HEK293T (cell line): ENCODE results near the gene SLC15A1.

Source experiments
- CTCF ChIA-PET: fragments of 350-600 bp; formaldehyde crosslinking; extraction: SDS; loops from one replicate; lab custom pipeline; 2021; ENCODE audit warnings: antibody characterized with exemption, inconsistent platforms; lab: Yijun Ruan, JAX
- POLR2A ChIA-PET: fragments of 350-600 bp; formaldehyde crosslinking; extraction: SDS; loops from one replicate; lab custom pipeline; 2020; ENCODE audit warnings: antibody characterized with exemption, inconsistent platforms; lab: Yijun Ruan, JAX
- DNase-seq: peaks from one replicate; pipeline ENCODE4 v3.0.0; 2012; ENCODE audit warnings: mixed read lengths; ENCODE audit errors: extremely low spot score
- ARNT ChIP-seq: fragments of 450-650 bp; IDR thresholded peaks from 2 replicates; pipeline ENCODE4 v1.6.1; 2017; ENCODE audit warnings: mild to moderate bottlenecking
- BHLHE40 ChIP-seq: fragments of 450-650 bp; IDR thresholded peaks from 2 replicates; pipeline ENCODE4 v1.6.1; 2016; ENCODE audit warnings: mild to moderate bottlenecking, moderate library complexity, borderline replicate concordance
- CTBP1 ChIP-seq: fragments of 450-650 bp; IDR thresholded peaks from 2 replicates; pipeline ENCODE4 v1.6.1; 2016; ENCODE audit warnings: borderline replicate concordance
- ELF4 ChIP-seq: fragments of 450-650 bp; IDR thresholded peaks from 2 replicates; pipeline ENCODE4 v1.6.1; 2017; ENCODE audit warnings: antibody characterized with exemption
- FOXA1 ChIP-seq: fragments of 450-650 bp; IDR thresholded peaks from 2 replicates; pipeline ENCODE4 v1.6.1; 2016; ENCODE audit warnings: mild to moderate bottlenecking
- FOXK2 ChIP-seq: fragments of 450-650 bp; IDR thresholded peaks from 2 replicates; pipeline ENCODE4 v1.6.1; 2016; ENCODE audit warnings: mild to moderate bottlenecking
- FOXM1 ChIP-seq: fragments of 450-650 bp; IDR thresholded peaks from 2 replicates; pipeline ENCODE4 v1.6.1; 2017; ENCODE audit warnings: mild to moderate bottlenecking, borderline replicate concordance
- HDGF ChIP-seq: fragments of 450-650 bp; IDR thresholded peaks from 2 replicates; pipeline ENCODE4 v1.6.1; 2017; ENCODE audit warnings: antibody characterized with exemption, borderline replicate concordance
- L3MBTL2 ChIP-seq: fragments of 450-650 bp; conservative IDR thresholded peaks from 2 replicates; pipeline ENCODE4 v1.6.1; 2016; ENCODE audit warnings: mild to moderate bottlenecking
- LEF1 ChIP-seq: fragments of 450-650 bp; IDR thresholded peaks from 2 replicates; pipeline ENCODE4 v1.6.1; 2017; ENCODE audit warnings: mild to moderate bottlenecking, borderline replicate concordance
- NFRKB ChIP-seq: fragments of 450-650 bp; IDR thresholded peaks from 2 replicates; pipeline ENCODE4 v1.6.1; 2016; ENCODE audit warnings: mild to moderate bottlenecking, moderate library complexity
- PKNOX1 ChIP-seq: fragments of 450-650 bp; IDR thresholded peaks from 2 replicates; pipeline ENCODE4 v1.6.1; 2016
- SP1 ChIP-seq: fragments of 450-650 bp; IDR thresholded peaks from 2 replicates; pipeline ENCODE4 v1.6.1; 2017
- SUZ12 ChIP-seq: fragments of 450-650 bp; IDR thresholded peaks from 2 replicates; pipeline ENCODE4 v1.6.1; 2016; ENCODE audit warnings: mild to moderate bottlenecking
- TARDBP ChIP-seq: fragments of 450-650 bp; IDR thresholded peaks from 2 replicates; pipeline ENCODE4 v1.6.1; 2016
- ZNF384 ChIP-seq: fragments of 450-650 bp; IDR thresholded peaks from 2 replicates; pipeline ENCODE4 v1.6.1; 2016

The SLC15A1 gene

GRCh38 chr13:98792321-98792720, 39.8 kb upstream of the SLC15A1 start:
- POLR2A ChIA-PET = no interaction called here
- TF ChIP-seq L3MBTL2 = no peak
- TF ChIP-seq SUZ12 = no peak
- TF ChIP-seq BHLHE40 = no peak
- no peak for TF ChIP-seq ELF4
- no peak for TF ChIP-seq ARNT
- TF ChIP-seq FOXA1 = no peak
- TF ChIP-seq CTBP1 = no peak
- TF ChIP-seq HDGF = no peak
- no peak for TF ChIP-seq TARDBP
- no peak for TF ChIP-seq ZNF384
- CTCF ChIA-PET = no interaction called here
- no peak for DNase-seq

- DNase-seq = no peak
- TF ChIP-seq FOXM1 = no peak
- TF ChIP-seq FOXA1 = no peak
- ChIA-PET POLR2A (no interaction called here), CTCF (no interaction called here)
Observed at GRCh38 chr13:98791611-98792010, 39.1 kb upstream of the SLC15A1 start.

- TF ChIP-seq FOXA1 (no peak), SUZ12 (no peak), L3MBTL2 (no peak), LEF1 (no peak), ARNT (no peak), TARDBP (no peak), ZNF384 (no peak), HDGF (no peak), SP1 (no peak), BHLHE40 (no peak), FOXM1 (no peak), FOXK2 (no peak)
- ChIA-PET CTCF (no interaction called here), POLR2A (no interaction called here)
- DNase-seq = no peak
Observed at GRCh38 chr13:98787996-98788395, 35.5 kb upstream of the SLC15A1 start.

GRCh38 chr13:98787173-98787572, 34.7 kb upstream of the SLC15A1 start:
- POLR2A ChIA-PET = no interaction called here

GRCh38 chr13:98786023-98786422, 33.6 kb upstream of the SLC15A1 start:
- ChIA-PET POLR2A (no interaction called here), CTCF (no interaction called here)
- no peak for DNase-seq
- TF ChIP-seq ARNT (no peak), FOXM1 (no peak), BHLHE40 (no peak), TARDBP (no peak), HDGF (no peak), SUZ12 (no peak), ELF4 (no peak), CTBP1 (no peak), NFRKB (no peak)

More at GRCh38 chr13:98787173-98787572, 34.7 kb upstream of the SLC15A1 start:
- CTCF ChIA-PET = no interaction called here
- no peak for DNase-seq
- TF ChIP-seq LEF1 (no peak), ZNF384 (no peak), NFRKB (no peak), ELF4 (no peak), FOXM1 (no peak), PKNOX1 (no peak), HDGF (no peak), SUZ12 (no peak), FOXK2 (no peak), TARDBP (no peak), CTBP1 (no peak), ARNT (no peak)

GRCh38 chr13:98785405-98785804, 32.9 kb upstream of the SLC15A1 start:
- no peak for TF ChIP-seq FOXK2
- TF ChIP-seq ELF4 = no peak
- no peak for TF ChIP-seq CTBP1
- TF ChIP-seq SUZ12 = no peak
- no peak for TF ChIP-seq HDGF
- TF ChIP-seq FOXM1 = no peak
- TF ChIP-seq PKNOX1 = no peak
- TF ChIP-seq L3MBTL2 = no peak
- TF ChIP-seq SP1 = no peak
- no peak for TF ChIP-seq NFRKB
- no peak for TF ChIP-seq ARNT
- no peak for TF ChIP-seq TARDBP
- TF ChIP-seq ZNF384 = no peak
- no peak for TF ChIP-seq FOXA1
- no peak for TF ChIP-seq BHLHE40
- TF ChIP-seq LEF1 = no peak
- no peak for DNase-seq
- ChIA-PET CTCF (no interaction called here), POLR2A (no interaction called here)

GRCh38 chr13:98784666-98785065, 32.2 kb upstream of the SLC15A1 start:
- POLR2A ChIA-PET = no interaction called here
- no peak for DNase-seq
- TF ChIP-seq LEF1 (no peak), ELF4 (no peak), HDGF (no peak), CTBP1 (no peak), NFRKB (no peak), SP1 (no peak), PKNOX1 (no peak), TARDBP (no peak), FOXK2 (no peak), BHLHE40 (no peak), ARNT (no peak), FOXM1 (no peak), ZNF384 (no peak), L3MBTL2 (no peak), SUZ12 (no peak), FOXA1 (no peak)
- CTCF ChIA-PET = no interaction called here
